ENCODE measurements around the gene IBA57. TPM values are rescaled to one million over a fixed set of nuclear protein-coding genes. Genes with fewer than 3 reads are reported as not detected.

Gene IBA57
- polyA plus RNA-seq, 2 of the 4 experiments (the other 2 are of a cell fraction), result 1.5 to 2.2 TPM

DNA sequence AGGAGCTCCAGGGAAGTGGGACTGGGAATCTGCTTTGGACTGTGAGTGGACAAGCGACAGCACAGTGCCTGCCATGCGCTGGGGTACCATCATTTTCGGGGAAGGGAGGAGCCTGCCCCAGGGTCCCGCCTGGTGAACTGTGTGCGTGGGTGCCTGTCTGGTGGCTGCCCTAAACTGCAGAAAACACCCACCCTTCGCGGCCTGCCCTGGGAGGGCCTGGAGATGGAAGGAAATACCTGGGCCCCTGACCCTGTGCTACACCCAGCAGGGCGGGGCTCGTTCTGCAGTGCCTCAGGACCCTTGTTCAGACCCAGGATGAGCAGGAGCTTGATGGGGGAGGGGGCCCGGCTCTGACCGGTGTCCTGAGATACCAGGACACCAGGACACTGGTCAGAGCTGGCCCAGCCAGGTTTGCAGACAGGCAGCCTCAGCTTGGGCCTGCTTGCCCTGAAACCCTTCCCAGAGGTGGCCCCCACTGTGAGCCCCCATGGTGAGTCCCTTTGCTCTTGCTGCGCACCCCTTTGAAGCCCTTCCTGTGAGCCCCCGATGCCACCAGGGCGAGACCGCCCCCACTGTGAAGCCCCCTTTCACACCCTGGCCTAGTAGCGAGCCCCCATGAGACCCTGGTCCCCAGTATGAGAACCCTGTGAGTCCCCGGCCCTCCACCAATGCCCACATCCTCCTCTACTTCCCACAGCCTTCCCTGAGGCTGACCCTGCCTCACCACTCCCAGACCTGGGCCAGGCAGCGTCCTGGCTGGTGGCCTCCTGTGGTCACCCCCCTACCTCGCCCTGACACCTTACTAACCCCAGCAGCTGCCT, 13.3 kb upstream of the IBA57 start:
- DNase-seq (ENCODE audit: low read depth in 1 of 2, low spot score in 1 of 2) (no peak), ATAC-seq (no peak), FAIRE-seq (no peak)
- ChIA-PET POLR2A (interaction anchor here (4.0 kb wide), 1 partner anchor 13 kb away, joined by 35 read pairs; the partner anchor contains the start of gene IBA57), CTCF (interaction anchor here (1.5 to 8.2 kb wide), 3 partner anchors 13 to 22 kb away, joined by 4 to 89 read pairs (median 5); partner anchors contain the start of gene IBA57)
- Histone ChIP-seq H3K9me3 (no peaks in the 10 kb centered on the region), H3K27ac (no peak overlapping the region), H3K4me2 (no peak overlapping the region), H3K4me1 (peaks cover 5% of the 10 kb centered on the region; the same call in 1 of the 3 replicates), H3K4me3 (no peak overlapping the region)
- TF ChIP-seq, protein P1, sequence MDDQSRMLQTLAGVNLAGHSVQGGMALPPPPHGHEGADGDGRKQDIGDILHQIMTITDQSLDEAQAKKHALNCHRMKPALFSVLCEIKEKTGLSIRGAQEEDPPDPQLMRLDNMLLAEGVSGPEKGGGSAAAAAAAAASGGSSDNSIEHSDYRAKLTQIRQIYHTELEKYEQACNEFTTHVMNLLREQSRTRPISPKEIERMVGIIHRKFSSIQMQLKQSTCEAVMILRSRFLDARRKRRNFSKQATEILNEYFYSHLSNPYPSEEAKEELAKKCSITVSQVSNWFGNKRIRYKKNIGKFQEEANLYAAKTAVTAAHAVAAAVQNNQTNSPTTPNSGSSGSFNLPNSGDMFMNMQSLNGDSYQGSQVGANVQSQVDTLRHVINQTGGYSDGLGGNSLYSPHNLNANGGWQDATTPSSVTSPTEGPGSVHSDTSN (IDR thresholded peaks at IDR 0.05), result no peak
- TF ChIP-seq CBX2 (IDR thresholded peaks at IDR 0.05; ENCODE audit: borderline replicate concordance, low read depth) (no peak), EHF (CRISPR knock-in tag; IDR thresholded peaks at IDR 0.05) (no peak), HOXB5 (CRISPR knock-in tag; IDR thresholded peaks at IDR 0.05) (no peak), EP300 (IDR thresholded peaks at IDR 0.05) (no peak), EHMT2 (IDR thresholded peaks at IDR 0.05; ENCODE audit: low read depth) (no peak), NFE2L2 (conservative IDR thresholded peaks at IDR 0.05; ENCODE audit: low read length) (no peak)
- WGBS (ENCODE audit: missing lambda C conversion rate), result 79% methylated on average over 14 of the region's 19 CpGs

DNA sequence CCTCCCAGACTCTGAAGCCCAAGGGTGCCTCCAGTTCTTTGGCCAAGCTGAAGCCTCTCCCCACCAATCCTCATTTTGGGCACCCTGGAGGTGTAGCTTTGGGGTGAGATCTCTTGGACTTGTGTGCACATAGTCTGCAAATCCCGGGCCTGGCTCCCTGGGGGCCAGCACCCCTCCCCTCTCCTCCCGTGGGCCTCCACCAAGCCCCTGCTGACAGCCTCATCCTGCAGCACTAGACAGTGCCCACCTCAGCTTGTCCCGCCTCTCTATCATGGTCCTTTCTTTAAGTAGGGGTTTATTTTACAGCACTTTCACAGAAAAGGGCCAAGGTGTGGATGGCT, 12.7 kb upstream of the IBA57 start:
- no peak for ATAC-seq
- FAIRE-seq, result no peak
- no peak for TF ChIP-seq GATA3 (IDR thresholded peaks at IDR 0.05; ENCODE audit: borderline replicate concordance)
- WGBS (ENCODE audit: missing lambda C conversion rate), result 79% methylated on average over 3 of the region's 3 CpGs
- ChIA-PET CTCF (interaction anchor here (8.2 kb wide), 1 partner anchor 13 kb away, joined by 89 read pairs; the partner anchor contains the start of gene IBA57), POLR2A (interaction anchor here (4.0 kb wide), 1 partner anchor 12 kb away, joined by 35 read pairs; the partner anchor contains the start of gene IBA57)
- DNase-seq (ENCODE audit: low read depth in 1 of 2, low spot score in 1 of 2), result no peak
- Histone ChIP-seq H3K9me3 (no peaks in the 10 kb centered on the region), H3K4me1 (peaks cover 5% of the 10 kb centered on the region; the same call in 1 of the 3 replicates), H3K4me2 (no peak overlapping the region), H3K4me3 (no peak overlapping the region), H3K27ac (no peak overlapping the region)

DNA sequence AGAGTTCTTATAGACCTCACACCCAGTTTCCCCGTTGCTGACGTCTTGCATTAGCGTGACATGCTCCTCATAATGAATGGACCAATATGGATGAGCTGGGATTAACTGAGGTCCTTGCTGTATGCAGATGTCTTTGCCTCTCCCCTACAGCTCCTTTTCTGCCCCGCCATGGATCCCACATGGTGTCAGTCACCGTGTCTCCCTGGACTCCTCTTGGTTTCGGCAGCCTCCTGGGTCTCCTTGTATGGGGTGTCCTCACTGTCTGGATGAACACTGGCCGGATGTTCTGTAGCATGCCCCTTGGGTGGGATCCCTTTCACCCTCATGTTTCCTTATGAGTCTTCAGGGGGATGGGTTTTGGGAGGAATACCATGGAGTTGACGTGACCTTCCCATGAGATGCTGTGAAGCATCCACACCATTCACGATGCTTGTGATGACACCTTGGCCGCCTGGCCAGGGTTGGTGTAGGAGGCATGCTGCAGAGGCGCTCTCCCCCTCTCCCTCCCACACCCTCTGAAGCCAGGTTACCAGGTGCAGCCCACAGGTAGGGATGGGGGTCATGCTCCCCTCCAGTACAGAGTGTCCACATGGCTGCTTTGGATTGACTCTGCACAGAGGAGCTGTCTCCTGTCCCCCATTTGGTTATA, 11.5 kb upstream of the IBA57 start:
- no peak overlapping the region for H3K27ac ChIP-seq
- DNase-seq (ENCODE audit: low read depth in 1 of 2, low spot score in 1 of 2) (no peak), ATAC-seq (no peak), FAIRE-seq (no peak)
- no peak overlapping the region for H3K4me2 ChIP-seq
- no peaks in the 10 kb centered on the region for H3K9me3 ChIP-seq
- 91% methylated on average over 9 of the region's 11 CpGs for WGBS (ENCODE audit: missing lambda C conversion rate)
- H3K4me1 ChIP-seq, result peaks cover 2% of the 10 kb centered on the region; the same call in 1 of the 3 replicates
- CTCF ChIA-PET, result interaction anchor here (8.2 kb wide), 1 partner anchor 11 kb away, joined by 89 read pairs; the partner anchor contains the start of gene IBA57
- no peak for TF ChIP-seq JUN (IDR thresholded peaks at IDR 0.05)
- no peak for TF ChIP-seq HEYL (CRISPR knock-in tag; IDR thresholded peaks at IDR 0.05)
- TF ChIP-seq, protein P2, sequence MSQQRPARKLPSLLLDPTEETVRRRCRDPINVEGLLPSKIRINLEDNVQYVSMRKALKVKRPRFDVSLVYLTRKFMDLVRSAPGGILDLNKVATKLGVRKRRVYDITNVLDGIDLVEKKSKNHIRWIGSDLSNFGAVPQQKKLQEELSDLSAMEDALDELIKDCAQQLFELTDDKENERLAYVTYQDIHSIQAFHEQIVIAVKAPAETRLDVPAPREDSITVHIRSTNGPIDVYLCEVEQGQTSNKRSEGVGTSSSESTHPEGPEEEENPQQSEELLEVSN (IDR thresholded peaks at IDR 0.05; ENCODE audit: borderline replicate concordance, low read depth), result no peak
- TF ChIP-seq MAX (IDR thresholded peaks at IDR 0.05), result no peak
- no peak for TF ChIP-seq TP53 (CRISPR knock-in tag; IDR thresholded peaks at IDR 0.05)
- TF ChIP-seq, protein P3, sequence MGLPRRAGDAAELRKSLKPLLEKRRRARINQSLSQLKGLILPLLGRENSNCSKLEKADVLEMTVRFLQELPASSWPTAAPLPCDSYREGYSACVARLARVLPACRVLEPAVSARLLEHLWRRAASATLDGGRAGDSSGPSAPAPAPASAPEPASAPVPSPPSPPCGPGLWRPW (IDR thresholded peaks at IDR 0.05), result no peak
- no peak for TF ChIP-seq EP300 (IDR thresholded peaks at IDR 0.05)
- TF ChIP-seq, protein P4, sequence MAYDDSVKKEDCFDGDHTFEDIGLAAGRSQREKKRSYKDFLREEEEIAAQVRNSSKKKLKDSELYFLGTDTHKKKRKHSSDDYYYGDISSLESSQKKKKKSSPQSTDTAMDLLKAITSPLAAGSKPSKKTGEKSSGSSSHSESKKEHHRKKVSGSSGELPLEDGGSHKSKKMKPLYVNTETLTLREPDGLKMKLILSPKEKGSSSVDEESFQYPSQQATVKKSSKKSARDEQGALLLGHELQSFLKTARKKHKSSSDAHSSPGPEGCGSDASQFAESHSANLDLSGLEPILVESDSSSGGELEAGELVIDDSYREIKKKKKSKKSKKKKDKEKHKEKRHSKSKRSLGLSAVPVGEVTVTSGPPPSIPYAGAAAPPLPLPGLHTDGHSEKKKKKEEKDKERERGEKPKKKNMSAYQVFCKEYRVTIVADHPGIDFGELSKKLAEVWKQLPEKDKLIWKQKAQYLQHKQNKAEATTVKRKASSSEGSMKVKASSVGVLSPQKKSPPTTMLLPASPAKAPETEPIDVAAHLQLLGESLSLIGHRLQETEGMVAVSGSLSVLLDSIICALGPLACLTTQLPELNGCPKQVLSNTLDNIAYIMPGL (CRISPR knock-in tag; IDR thresholded peaks at IDR 0.05; ENCODE audit: borderline replicate concordance), result no peak
- TF ChIP-seq CEBPB (IDR thresholded peaks at IDR 0.05), result no peak
- TF ChIP-seq RNF2 (IDR thresholded peaks at IDR 0.05; ENCODE audit: borderline replicate concordance, low read depth), result no peak
- no peak overlapping the region for H3K4me3 ChIP-seq
- POLR2A ChIA-PET, result interaction anchor here (4.0 kb wide), 1 partner anchor 11 kb away, joined by 35 read pairs; the partner anchor contains the start of gene IBA57

Data from A549 (cell line).